IMR-90 (cell line): Measurements from ENCODE around the gene POMT2. TPM values are rescaled to one million over a fixed set of nuclear protein-coding genes. Genes with fewer than 3 reads are reported as not detected.
A peak's percentile ranks its signal among the peaks of the same experiment; 100 is the strongest.

ENCODE experiments used
- ATAC-seq: fragments of 200-7000 bp; cut with Tn5 transposase; 2 replicates; pipeline ENCODE4 v1.9.1; 2020; ENCODE audit warnings: low read depth, mild to moderate bottlenecking, moderate library complexity
- BruUV-seq: library from RNA; stranded (reverse); fragments of 400-500 nt; replicated peaks from 2 replicates; lab custom pipeline; 2021; lab: Mats Ljungman, UMichigan
- CTCF ChIA-PET: fragments of 300-600 bp; formaldehyde crosslinking; extraction: SDS; loops from one replicate; lab custom pipeline; 2021; ENCODE audit warnings: antibody characterized with exemption; lab: Yijun Ruan, JAX
- POLR2A ChIA-PET: fragments of 300-600 bp; sonication (Branson Sonifier 250); formaldehyde crosslinking; loops from one replicate; lab custom pipeline; 2022; ENCODE audit warnings: antibody characterized with exemption; ENCODE audit not compliant: unreplicated experiment; lab: Charles Lee
- DNase-seq: peaks from one replicate; pipeline ENCODE4 v3.0.0; 2013
- H2AFZ ChIP-seq: replicated peaks from 2 replicates; pipeline ENCODE3; 2013; ENCODE audit warnings: low read length, mild to moderate bottlenecking; ENCODE audit not compliant: poor library complexity
- H2AK5ac ChIP-seq: 2 replicates; pipeline ENCODE4 v1.6.1; 2013; ENCODE audit warnings: low read depth, low read length, inconsistent platforms
- H2AK9ac ChIP-seq: replicated peaks from 2 replicates; pipeline ENCODE3; 2013; ENCODE audit warnings: mild to moderate bottlenecking, low read depth, low read length, moderate library complexity; ENCODE audit not compliant: poor library complexity
- H2BK120ac ChIP-seq: 2 replicates; pipeline ENCODE4 v1.6.1; 2013; ENCODE audit warnings: low read depth, low read length, inconsistent platforms
- H2BK15ac ChIP-seq: 3 replicates; pipeline ENCODE4 v1.6.1; 2013; ENCODE audit warnings: low read depth, low read length, inconsistent platforms
- H2BK20ac ChIP-seq: 2 replicates; pipeline ENCODE4 v1.6.1; 2013; ENCODE audit warnings: low read depth, mild to moderate bottlenecking, inconsistent platforms, low read length, moderate library complexity
- H2BK5ac ChIP-seq: 2 replicates; pipeline ENCODE4 v1.6.1; 2013; ENCODE audit warnings: mild to moderate bottlenecking, low read depth, low read length, inconsistent platforms; ENCODE audit not compliant: poor library complexity, severe bottlenecking
- H3K14ac ChIP-seq: replicated peaks from 2 replicates; pipeline ENCODE4 v1.6.1; 2013; ENCODE audit warnings: low read depth, low read length, inconsistent platforms
- H3K18ac ChIP-seq: 2 replicates; pipeline ENCODE4 v1.6.1; 2013; ENCODE audit warnings: low read depth, low read length, control low read depth
- H3K23ac ChIP-seq: 2 replicates; pipeline ENCODE4 v1.6.1; 2013; ENCODE audit warnings: low read depth, low read length, inconsistent platforms
- H3K27ac ChIP-seq: 2 replicates; pipeline ENCODE4 v1.5.1; 2013; ENCODE audit warnings: mild to moderate bottlenecking, control low read depth, low read length; ENCODE audit not compliant: insufficient read depth
- H3K27me3 ChIP-seq: 2 replicates; pipeline ENCODE4 v1.6.1; 2013; ENCODE audit warnings: low read length; ENCODE audit not compliant: control insufficient read depth, insufficient read depth
- H3K36me3 ChIP-seq: 2 replicates; pipeline ENCODE4 v1.6.1; 2013; ENCODE audit warnings: low read length, mixed read lengths; ENCODE audit not compliant: control insufficient read depth, insufficient read depth
- H3K4ac ChIP-seq: 2 replicates; pipeline ENCODE4 v1.6.1; 2013; ENCODE audit warnings: low read depth, low read length, inconsistent platforms
- H3K4me1 ChIP-seq: 2 replicates; pipeline ENCODE4 v1.6.1; 2013; ENCODE audit warnings: low read length, mixed read lengths; ENCODE audit not compliant: control insufficient read depth, insufficient read depth
- H3K4me2 ChIP-seq: 2 replicates; pipeline ENCODE4 v1.6.1; 2013; ENCODE audit warnings: low read depth, mild to moderate bottlenecking, control low read depth, low read length, moderate library complexity
- H3K4me3 ChIP-seq: 2 replicates; pipeline ENCODE4 v1.5.1; 2013; ENCODE audit warnings: low read depth, mild to moderate bottlenecking, control low read depth, low read length, moderate library complexity; ENCODE audit not compliant: insufficient read depth
- H3K56ac ChIP-seq: 2 replicates; pipeline ENCODE4 v1.6.1; 2013; ENCODE audit warnings: low read length, inconsistent platforms; ENCODE audit not compliant: insufficient read depth; ENCODE audit errors: extremely low read depth
- H3K79me1 ChIP-seq, 2 experiments: 2 replicates each; pipeline ENCODE4 v1.6.1; 2013; ENCODE audit warnings: low read length in 2 of 2, inconsistent platforms in 1 of 2, low read depth in 1 of 2
- H3K9ac ChIP-seq: 2 replicates; pipeline ENCODE4 v1.6.1; 2013; ENCODE audit warnings: low read depth, low read length, control low read depth
- H3K9me1 ChIP-seq: 2 replicates; pipeline ENCODE4 v1.6.1; 2013; ENCODE audit warnings: low read length, inconsistent platforms; ENCODE audit not compliant: insufficient read depth
- H3K9me3 ChIP-seq: 2 replicates; pipeline ENCODE4 v1.6.1; 2013; ENCODE audit warnings: low read length; ENCODE audit not compliant: control insufficient read depth, insufficient read depth
- H4K20me1 ChIP-seq: 2 replicates; pipeline ENCODE4 v1.6.1; 2013; ENCODE audit warnings: low read length, inconsistent platforms; ENCODE audit not compliant: insufficient read depth
- H4K5ac ChIP-seq: 2 replicates; pipeline ENCODE4 v1.6.1; 2013; ENCODE audit warnings: mild to moderate bottlenecking, low read depth, low read length, control low read depth
- H4K8ac ChIP-seq, 2 experiments: 2 replicates each; pipeline ENCODE4 v1.6.1; 2013; ENCODE audit warnings: low read depth in 2 of 2, low read length in 2 of 2, control low read depth in 1 of 2, inconsistent platforms in 1 of 2
- H4K91ac ChIP-seq: 2 replicates; pipeline ENCODE4 v1.6.1; 2013; ENCODE audit warnings: low read depth, low read length, inconsistent platforms; ENCODE audit not compliant: insufficient read depth
- BHLHE40 ChIP-seq: fragments of 150-350 bp; IDR thresholded peaks from 2 replicates; pipeline ENCODE4 v1.6.1; 2016; ENCODE audit warnings: mild to moderate bottlenecking, low read depth, low read length
- CEBPB ChIP-seq: IDR thresholded peaks from 2 replicates; pipeline ENCODE4 v1.6.1; 2012; ENCODE audit warnings: low read depth, low read length, improper control_type of control experiment
- CHD1 ChIP-seq: IDR thresholded peaks from 2 replicates; pipeline ENCODE4 v1.6.1; 2012; ENCODE audit warnings: low read depth, low read length, improper control_type of control experiment
- CTCF ChIP-seq: conservative IDR thresholded peaks from 2 replicates; pipeline ENCODE4 v1.5.1; 2012; ENCODE audit warnings: mild to moderate bottlenecking, low read depth, low read length, improper control_type of control experiment
- ELK1 ChIP-seq: fragments of 150-350 bp; IDR thresholded peaks from 2 replicates; pipeline ENCODE4 v1.6.1; 2016; ENCODE audit warnings: low read depth, mild to moderate bottlenecking, low read length, moderate library complexity, borderline replicate concordance
- FOS ChIP-seq: fragments of 150-350 bp; IDR thresholded peaks from 2 replicates; pipeline ENCODE4 v1.6.1; 2016; ENCODE audit warnings: low read depth, low read length
- MAFK ChIP-seq: IDR thresholded peaks from 2 replicates; pipeline ENCODE4 v1.6.1; 2012; ENCODE audit warnings: low read depth, low read length, improper control_type of control experiment
- MAZ ChIP-seq: IDR thresholded peaks from 2 replicates; pipeline ENCODE4 v1.6.1; 2012; ENCODE audit warnings: low read depth, mild to moderate bottlenecking, low read length, improper control_type of control experiment, moderate library complexity, borderline replicate concordance
- MXI1 ChIP-seq: IDR thresholded peaks from 2 replicates; pipeline ENCODE4 v1.6.1; 2012; ENCODE audit warnings: low read depth, mild to moderate bottlenecking, low read length, moderate library complexity, borderline replicate concordance
- NFE2L2 ChIP-seq: fragments of 150-350 bp; IDR thresholded peaks from 2 replicates; pipeline ENCODE4 v1.6.1; 2016; ENCODE audit warnings: low read depth, mild to moderate bottlenecking, low read length
- POLR2A ChIP-seq: IDR thresholded peaks from 2 replicates; pipeline ENCODE4 v1.6.1; 2012; ENCODE audit warnings: mild to moderate bottlenecking, low read depth, low read length
- RAD21 ChIP-seq: IDR thresholded peaks from 2 replicates; pipeline ENCODE4 v1.6.1; 2012; ENCODE audit warnings: low read length, improper control_type of control experiment
- RCOR1 ChIP-seq: IDR thresholded peaks from 2 replicates; pipeline ENCODE4 v1.6.1; 2012; ENCODE audit warnings: mild to moderate bottlenecking, low read length, improper control_type of control experiment; ENCODE audit not compliant: insufficient replicate concordance
- RFX5 ChIP-seq: IDR thresholded peaks from 2 replicates; pipeline ENCODE4 v1.8.0; 2012; ENCODE audit warnings: low read depth, mild to moderate bottlenecking, low read length, moderate library complexity
- SMC3 ChIP-seq: fragments of 150-350 bp; IDR thresholded peaks from 2 replicates; pipeline ENCODE4 v1.6.1; 2016; ENCODE audit warnings: low read depth, mild to moderate bottlenecking, antibody characterized with exemption, low read length, moderate library complexity
- USF2 ChIP-seq: fragments of 150-350 bp; IDR thresholded peaks from 2 replicates; pipeline ENCODE4 v1.6.1; 2017; ENCODE audit warnings: mild to moderate bottlenecking, antibody characterized with exemption, low read length, low read depth
- WGBS, 2 experiments: methylation state at CpG; one replicate each; pipeline versions ENCODE4 v1.1.5 to v1.1.7; 2013; ENCODE audit warnings: missing lambda C conversion rate in 2 of 2; ENCODE audit not compliant: insufficient read length in 1 of 2; ENCODE audit errors: extremely low coverage in 2 of 2; 5-methylcytosine and 5-hydroxymethylcytosine counted together
- dilution Hi-C: fragments of 300-500 bp; cut with HindIII; formaldehyde crosslinking; loops from one replicate; pipeline ENCODE4 v1.14.3; 2018; ENCODE audit warnings: low sequenced_read_pairs; ENCODE audit not compliant: unreplicated experiment
- in situ Hi-C: fragments of 300-500 bp; cut with MboI; formaldehyde crosslinking; loops from 3 replicates; pipeline ENCODE4 v1.14.3; 2019; ENCODE audit warnings: low sequenced_read_pairs, inconsistent platforms, mixed read lengths
- intact Hi-C: fragments of 100-400 bp; cut with micrococcal nuclease; formaldehyde crosslinking; loops from 2 replicates; pipeline ENCODE4 v1.10.0; 2022
- polyA plus RNA-seq, 3 experiments: library from polyadenylated mRNA; depleted of rRNA; stranded (reverse); fragments of >200 nt; gene quantifications; 2 replicates each; pipeline ENCODE4 v1.2.3, GENCODE V29; 2012; ENCODE audit warnings: low replicate concordance in 1 of 3
- total RNA-seq: library from RNA; depleted of rRNA; stranded (reverse); fragments of >200 nt; gene quantifications from 2 replicates; pipeline ENCODE4 v1.2.3, GENCODE V29; 2012

Gene POMT2
- total and polyA plus RNA-seq, 2 of the 4 experiments (the other 2 are of a cell fraction): 6.5 to 13.0 TPM

GRCh38 chr14:77329872-77330271 lies 9.2 kb upstream of the POMT2 start:
- intact Hi-C loops: no loop called here
- Histone ChIP-seq H2BK5ac (no peak overlapping the region), H3K14ac (no peak overlapping the region), H3K4ac (no peak overlapping the region), H3K4me3 (no peak overlapping the region), H4K20me1 (no peaks in the 10 kb centered on the region), H3K23ac (no peak overlapping the region), H4K8ac (no peak overlapping the region), H3K9me1 (peaks cover 3% of the 10 kb centered on the region; the same call in 1 of the 2 replicates), H3K9me3 (no peaks in the 10 kb centered on the region), H3K18ac (no peak overlapping the region), H3K79me1 (no peaks in the 10 kb centered on the region), H3K36me3 (no peaks in the 10 kb centered on the region), H3K56ac (no peak overlapping the region), H3K9ac (no peak overlapping the region), H3K4me1 (no peaks in the 10 kb centered on the region), H3K27me3 (no peaks in the 10 kb centered on the region), H2BK20ac (no peak overlapping the region), H4K5ac (no peak overlapping the region), H2BK120ac (no peak overlapping the region), H3K27ac (no peak overlapping the region), H3K4me2 (no peak overlapping the region), H4K91ac (no peak overlapping the region), H2AFZ (peak overlapping the region; percentile 14), H2AK9ac (no peak overlapping the region), H2BK15ac (no peak overlapping the region), H2AK5ac (no peak overlapping the region)
- ATAC-seq: no peak
- WGBS, 2 experiments: 100% methylated on average over 1 of the region's 7 CpGs; no CpG with 5 or more reads in 1 of the 2 experiments
- in situ Hi-C loops: no loop called here
- TF ChIP-seq RFX5 (no peak), MAZ (no peak), ELK1 (no peak), POLR2A (no peak), USF2 (no peak), BHLHE40 (no peak), RCOR1 (no peak), SMC3 (no peak), MAFK (no peak), MXI1 (no peak), RAD21 (no peak), NFE2L2 (no peak), FOS (no peak), CTCF (no peak), CEBPB (no peak), CHD1 (no peak)
- no peak for DNase-seq
- dilution Hi-C loops: no loop called here
- POLR2A ChIA-PET: no interaction called here
- CTCF ChIA-PET: interaction anchor here (1.0 kb wide), 1 partner anchor 29 kb away, joined by 3 read pairs; no protein-coding TSS in a partner anchor
- BruUV-seq: no TSS peak
